Fibroblast of villous mesenchyme (primary cell): ENCODE data around the gene SLC17A2. TPM values are rescaled to one million over a fixed set of nuclear protein-coding genes. Genes with fewer than 3 reads are reported as not detected.

Experiments
- DNase-seq: peaks from one replicate; pipeline ENCODE4 v3.0.0-alpha.2; 2010; ENCODE audit warnings: low read depth
- H3K4me3 ChIP-seq: 2 replicates; pipeline ENCODE4 v1.5.1; 2011; ENCODE audit warnings: low read depth, mild to moderate bottlenecking, low read length
- CTCF ChIP-seq: IDR thresholded peaks from 2 replicates; pipeline ENCODE4 v1.5.1; 2012; ENCODE audit warnings: low read depth, mild to moderate bottlenecking, low read length; ENCODE audit not compliant: insufficient read depth
- total RNA-seq: library from RNA; depleted of rRNA; stranded (reverse); fragments of >200 nt; gene quantifications from 2 replicates; pipeline ENCODE4 v1.2.3, GENCODE V29; 2012

The SLC17A2 gene
- total RNA-seq, 1 donor, result not detected

GRCh38 chr6:25928562-25929324 is 1.7 kb downstream of the SLC17A2 start:
- no peak overlapping the region for H3K4me3 ChIP-seq
- no peak for TF ChIP-seq CTCF
- no peak for DNase-seq

DNA sequence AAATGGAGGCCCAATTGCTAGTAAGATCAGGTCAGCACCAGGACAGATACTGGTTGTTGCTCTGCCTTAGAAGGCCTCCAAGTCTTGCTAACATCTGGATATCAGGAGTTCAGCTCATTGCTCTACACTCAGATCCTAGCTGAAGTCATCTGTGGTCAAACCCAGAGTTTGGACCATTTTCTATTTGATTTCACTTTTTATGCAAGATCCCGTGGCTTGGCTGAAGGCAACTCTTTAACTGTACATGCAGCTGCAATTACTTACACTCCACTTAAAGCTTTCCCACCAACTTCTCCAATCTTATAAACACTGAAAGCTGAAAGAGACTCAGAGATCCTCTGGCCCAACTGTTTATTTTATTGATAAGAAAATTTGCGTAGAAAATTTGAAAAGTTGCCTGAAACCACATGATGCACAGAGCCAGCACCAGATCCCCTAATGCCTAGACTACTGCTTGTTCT is 2.7 kb downstream of the SLC17A2 start:
- no peak overlapping the region for H3K4me3 ChIP-seq
- DNase-seq, result peak; percentile 51
- TF ChIP-seq CTCF, result no peak

- DNase-seq, result no peak
These were observed 3.3 kb downstream of the SLC17A2 start for GRCh38 chr6:25927178-25927577.

DNA sequence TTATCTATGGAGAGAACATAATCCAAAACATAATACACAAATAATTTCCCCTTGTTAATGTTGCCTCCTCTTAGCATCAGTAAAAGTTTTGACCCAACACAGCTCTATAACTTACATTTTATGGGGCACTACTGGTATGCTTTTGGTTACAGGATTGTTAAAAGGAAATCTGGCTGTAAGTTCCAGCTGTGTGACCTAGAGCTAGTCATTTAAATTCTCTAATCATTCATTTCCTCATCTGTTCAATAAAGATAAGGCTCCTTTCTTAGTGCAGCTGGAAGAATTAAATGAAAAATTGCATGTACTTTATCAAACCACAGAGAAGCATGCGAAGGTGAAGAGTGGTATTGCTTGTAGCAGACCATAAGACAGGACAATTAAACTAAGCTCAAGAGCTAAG is 4.6 kb downstream of the SLC17A2 start:
- no peak for TF ChIP-seq CTCF

More at GRCh38 chr6:25927178-25927577, 3.3 kb downstream of the SLC17A2 start:
- TF ChIP-seq CTCF, result no peak
- no peak overlapping the region for H3K4me3 ChIP-seq

DNA sequence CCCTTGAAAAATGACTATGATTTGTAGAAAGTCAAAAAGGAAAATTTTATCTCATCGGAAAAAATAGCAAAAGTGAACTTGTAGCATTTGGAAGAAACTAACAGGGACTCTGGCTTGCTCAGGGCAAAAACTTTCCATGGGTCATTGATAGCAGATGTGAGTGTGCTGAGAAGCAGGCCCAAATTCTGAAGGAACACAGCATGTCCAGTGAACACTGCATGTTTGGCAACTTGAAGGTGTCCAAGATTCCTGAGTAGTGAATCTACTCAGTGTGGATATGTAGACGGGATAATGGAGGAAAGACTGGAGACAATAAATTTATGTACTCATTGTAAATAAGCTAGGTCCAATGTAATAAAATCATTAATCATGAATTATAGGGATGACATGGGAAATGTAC is 8.2 kb downstream of the SLC17A2 start:
- TF ChIP-seq CTCF, result no peak
- no peak for DNase-seq

More for the DNA sequence above, 4.6 kb downstream of the SLC17A2 start:
- DNase-seq, result peak; percentile 30
- no peak overlapping the region for H3K4me3 ChIP-seq

DNA sequence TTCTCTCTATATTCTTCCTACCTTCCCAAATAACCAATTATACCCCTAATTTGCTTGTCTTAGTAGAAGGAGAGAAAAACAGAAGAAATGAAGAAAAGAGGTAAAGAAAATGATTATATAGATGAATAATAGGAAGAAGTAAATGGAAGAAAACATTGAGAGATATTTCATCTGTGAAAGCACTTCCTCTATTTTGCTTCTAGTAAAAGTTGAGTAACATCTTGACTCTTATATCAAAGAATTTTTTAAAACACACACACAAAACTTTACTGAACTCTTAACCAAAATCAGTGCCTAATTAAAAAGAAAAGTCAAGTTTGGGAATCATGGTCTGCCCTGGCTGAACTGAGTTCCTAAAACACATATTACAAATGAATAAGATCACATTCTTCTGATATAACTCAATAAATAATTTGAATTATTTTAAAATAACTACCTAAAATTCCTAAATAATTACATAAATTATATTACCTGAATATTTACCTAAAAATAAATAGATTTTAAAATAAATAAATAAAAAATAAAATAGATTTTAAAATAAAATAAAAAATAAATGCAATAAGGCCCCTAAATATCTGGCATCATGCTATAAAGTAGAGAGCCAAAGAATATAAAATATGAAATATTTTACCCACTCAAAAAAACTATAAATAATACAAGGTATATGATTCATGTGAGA is 8.8 kb downstream of the SLC17A2 start:
- no peak for DNase-seq
- no peak overlapping the region for H3K4me3 ChIP-seq
- no peak for TF ChIP-seq CTCF

More for the DNA sequence above, 8.2 kb downstream of the SLC17A2 start:
- no peak overlapping the region for H3K4me3 ChIP-seq

GRCh38 chr6:25919657-25920056 is 10.8 kb downstream of the SLC17A2 start:
- H3K4me3 ChIP-seq, result no peak overlapping the region
- no peak for DNase-seq
- TF ChIP-seq CTCF, result no peak
